ENCODE measurements around the gene DCBLD2.
"Not testable (repeated sequence)": the region's sequence is repeated elsewhere in the genome, so short reads cannot be mapped to it uniquely, and the experiment has no call there.

DCBLD2 gene

DNA sequence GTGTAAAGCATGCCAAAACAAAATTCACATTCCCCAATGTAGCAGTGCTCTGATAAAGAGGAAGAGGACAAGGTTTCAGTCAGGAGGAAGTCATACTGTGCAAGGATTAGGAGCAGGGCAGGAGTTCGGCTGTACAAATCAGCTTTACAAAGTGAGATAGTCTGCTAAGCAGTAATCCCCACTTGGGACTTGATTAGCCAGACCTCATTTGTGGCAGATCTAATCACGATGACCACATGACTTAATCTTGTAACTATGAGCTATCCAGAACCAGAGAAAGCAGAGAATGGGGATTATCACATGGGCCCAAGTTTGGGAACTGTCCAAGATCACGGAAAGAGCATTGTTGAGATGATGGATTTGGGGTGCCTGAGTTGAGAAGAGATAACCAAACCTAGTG lies 7.8 kb downstream of the DCBLD2 start:
- DNase-seq (ENCODE audit: low read depth, low spot score) = peak; percentile 64

DNA sequence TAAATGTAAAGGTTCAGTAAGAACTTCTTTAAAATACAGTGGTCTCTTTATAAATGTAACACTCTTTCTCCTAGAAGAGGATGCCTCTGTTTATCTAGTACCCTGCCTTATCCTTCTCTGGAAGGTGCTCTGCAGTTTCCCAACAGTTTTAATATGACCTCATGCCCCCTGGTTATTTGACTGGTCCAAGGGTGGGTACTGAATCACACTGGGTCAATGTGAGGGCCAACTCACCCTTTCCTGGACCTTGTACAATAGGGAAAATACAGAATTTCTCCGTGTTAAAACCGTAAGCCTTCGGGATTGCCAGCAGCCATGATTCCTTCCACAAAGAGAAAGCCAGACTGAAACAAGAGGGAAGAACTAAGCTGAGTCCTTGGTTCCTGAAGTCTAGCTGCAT lies 9.2 kb downstream of the DCBLD2 start:
- DNase-seq (ENCODE audit: low read depth, low spot score) = peak; percentile 22

DNA sequence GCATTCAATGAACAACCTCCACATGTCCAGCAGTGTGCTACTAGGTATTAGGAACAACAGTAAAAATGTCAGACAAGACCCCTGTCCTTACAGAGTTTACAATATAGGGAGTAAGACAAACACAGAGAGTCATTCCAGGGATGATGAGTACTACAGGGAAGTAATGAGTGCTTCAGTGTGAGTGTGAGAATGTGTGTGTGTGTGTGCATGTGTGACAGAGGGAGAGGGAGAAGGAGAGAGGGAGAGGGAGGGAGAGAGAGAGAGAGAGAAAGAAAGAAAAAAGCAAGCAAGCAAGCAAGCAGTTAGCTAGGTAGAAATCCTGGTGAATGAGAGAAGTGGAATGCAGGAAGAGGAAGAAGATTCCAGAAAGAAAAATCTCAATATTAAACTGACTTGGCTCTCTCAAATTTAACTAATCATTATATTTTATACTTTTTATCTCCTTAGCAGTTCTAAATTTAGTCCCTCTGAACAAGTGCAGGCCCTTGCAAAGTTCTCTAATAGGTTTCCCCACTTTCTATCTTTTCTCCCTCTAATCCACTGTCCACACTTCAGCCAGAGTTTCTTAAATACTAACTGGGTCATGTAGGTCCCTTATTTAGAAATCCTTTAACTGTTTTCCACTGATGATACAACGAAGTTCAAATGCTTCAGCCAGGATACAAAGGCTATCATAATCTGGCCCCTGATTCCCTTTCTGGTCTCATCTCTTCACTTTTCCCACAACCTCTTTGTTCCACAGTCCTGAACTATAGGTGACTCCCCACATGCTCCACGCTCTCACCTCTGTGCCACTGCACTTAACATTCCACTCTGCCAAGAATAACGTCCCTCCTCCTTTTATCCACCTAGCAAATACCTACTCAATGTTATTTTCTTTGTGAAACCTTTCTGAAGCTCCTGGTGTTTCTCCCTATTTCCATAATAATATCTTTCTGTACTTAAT lies 10.3 kb downstream of the DCBLD2 start:
- no peak for DNase-seq (ENCODE audit: low read depth, low spot score)

DNA sequence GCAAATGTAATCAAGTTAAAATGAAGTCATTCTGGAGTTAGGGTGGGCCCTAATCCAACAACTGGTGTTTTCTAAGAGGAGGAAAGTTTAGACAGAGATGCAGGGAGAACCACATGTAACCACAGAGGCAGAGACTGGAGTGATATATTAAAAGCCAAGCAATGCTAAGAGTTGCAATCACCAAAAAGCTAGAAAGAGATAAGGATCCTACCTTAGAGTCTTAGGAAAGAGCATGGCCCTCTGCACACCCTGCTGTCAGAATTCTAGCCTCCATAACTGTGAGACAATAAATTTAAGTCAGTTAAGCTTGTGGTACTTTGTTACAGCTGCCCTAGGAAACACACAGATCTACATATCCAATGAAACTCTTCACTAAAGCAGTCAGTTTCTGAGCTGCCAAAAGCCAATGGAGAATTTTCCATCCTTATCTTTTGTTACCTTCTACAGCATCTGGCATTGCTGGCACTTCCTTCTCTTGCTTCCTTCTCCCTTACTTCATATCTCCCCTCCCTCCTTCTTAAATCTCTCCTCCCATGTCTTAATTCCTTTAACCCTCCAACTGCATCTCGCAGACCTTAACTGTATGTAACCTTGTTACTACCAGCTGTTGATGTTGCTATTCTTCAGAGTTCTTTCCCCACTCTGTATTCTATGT lies 11.2 kb downstream of the DCBLD2 start:
- DNase-seq (ENCODE audit: low read depth, low spot score) = no peak

DNA sequence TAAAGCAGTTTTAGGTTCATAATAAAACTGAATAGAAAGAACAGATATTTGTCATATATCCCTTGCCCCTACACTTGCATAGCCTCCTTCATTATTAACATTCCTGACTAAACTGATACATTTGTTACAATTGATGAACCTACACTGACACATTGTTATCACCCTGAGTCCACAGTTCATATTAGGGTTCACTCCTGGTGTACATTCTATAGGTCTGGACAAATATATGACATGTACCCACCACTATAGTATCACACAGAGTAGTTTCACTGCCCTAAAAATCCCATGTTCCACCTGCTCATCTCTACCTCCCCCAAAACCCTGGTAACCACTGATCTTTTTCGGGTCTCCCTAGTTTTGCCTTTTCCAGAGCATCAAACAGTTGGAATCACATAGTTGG lies 13.8 kb downstream of the DCBLD2 start:
- no peak for DNase-seq (ENCODE audit: low read depth, low spot score)

DNA sequence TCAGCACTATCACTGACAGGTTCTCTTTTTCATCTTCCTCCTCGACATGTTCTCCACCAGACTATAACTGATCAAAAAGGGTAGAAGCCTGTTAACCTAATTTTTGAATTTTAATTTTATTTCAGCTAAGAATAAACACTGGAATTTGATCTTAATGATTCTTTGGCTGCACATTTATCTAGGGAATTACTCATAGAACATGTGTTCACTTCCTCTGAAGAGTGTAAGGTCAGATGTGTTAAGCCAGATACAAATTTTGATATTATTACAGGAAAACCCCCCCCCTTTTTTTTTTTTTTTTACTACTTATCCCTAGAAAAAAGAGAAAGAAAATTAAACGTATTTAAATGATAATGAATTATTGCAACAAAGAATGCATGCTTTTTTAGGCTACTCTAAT lies 15.0 kb downstream of the DCBLD2 start:
- DNase-seq (ENCODE audit: low read depth, low spot score) = no peak

DNA sequence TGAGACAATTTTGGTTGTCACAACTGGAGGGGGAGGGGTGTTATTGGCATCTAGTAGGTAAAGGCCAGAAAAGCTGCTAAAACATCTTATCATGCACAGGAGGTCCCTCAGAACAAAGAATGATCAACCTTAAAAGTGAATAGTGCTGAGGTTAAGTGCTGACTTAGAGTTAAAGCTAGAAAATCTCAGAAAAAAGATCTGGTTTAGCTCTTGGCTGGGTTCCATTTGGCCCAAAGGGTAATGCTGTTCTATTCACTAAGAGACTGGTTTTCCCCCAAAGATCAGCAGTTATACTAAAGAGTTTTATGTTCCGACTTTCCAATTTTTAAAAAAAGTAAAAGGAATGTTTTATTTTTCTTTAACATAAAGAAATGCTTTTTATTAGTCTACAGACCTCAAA lies 15.6 kb downstream of the DCBLD2 start:
- peak; percentile 51 for DNase-seq (ENCODE audit: low read depth, low spot score)

DNA sequence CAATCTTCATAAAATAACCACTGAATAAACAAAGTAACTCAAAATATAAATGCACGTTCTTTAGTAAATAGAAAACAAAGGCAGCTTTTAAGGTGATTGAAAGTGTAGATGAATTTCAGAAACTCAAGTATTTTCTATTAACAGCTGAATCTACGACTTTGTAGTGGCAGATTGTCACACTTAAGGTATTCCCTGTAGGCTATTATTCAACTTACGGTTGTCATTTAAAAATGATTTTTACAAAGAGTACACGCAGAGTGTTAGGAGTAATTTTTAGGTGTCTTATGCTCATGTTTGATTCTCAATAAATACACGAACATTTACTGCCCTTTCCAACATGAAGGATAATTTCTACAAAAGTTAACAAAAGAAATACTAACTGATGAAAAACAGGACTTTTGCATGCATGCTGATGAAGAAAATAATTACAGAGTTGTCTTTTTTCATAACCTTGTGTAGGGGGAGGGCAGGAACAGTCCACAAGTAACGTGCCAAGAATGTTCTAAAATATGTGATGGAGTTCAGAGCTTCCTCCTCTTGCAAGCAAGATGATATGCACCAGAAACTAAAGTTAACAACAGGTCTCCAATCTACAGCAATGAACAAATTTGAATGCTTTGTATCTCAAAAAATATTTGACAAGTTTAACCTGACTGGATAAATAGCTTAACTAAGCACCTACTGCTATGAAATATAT lies 16.7 kb downstream of the DCBLD2 start:
- peak; percentile 48 for DNase-seq (ENCODE audit: low read depth, low spot score)

DNA sequence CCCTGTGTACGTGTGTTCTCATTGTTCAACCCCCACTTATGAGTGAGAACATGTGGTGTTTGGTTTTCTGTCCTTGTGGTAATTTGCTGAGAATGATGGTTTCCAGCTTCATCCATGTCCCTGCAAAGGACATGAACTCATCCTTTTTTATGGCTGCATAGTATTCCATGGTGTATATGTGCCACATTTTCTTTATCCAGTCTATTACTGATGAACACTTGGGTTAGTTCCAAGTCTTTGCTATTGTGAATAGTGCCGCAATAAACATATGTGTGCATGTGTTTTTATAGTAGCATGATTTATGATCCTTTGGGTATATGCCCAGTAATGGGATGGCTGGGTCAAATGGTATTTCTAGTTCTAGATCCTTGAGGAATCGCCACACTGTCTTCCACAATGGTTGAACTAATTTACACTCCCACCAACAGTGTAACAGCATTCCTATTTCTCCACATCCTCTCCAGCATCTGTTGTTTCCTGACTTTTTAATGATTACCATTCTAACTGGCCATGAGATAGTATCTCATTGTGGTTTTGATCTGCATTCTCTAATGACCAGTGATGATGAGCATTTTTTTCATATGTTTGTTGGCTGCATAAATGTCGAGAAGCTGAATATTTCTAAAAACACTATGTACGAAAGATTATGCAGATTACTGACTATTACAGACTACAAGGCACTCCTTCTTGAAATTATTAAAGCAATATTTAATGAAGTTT lies 18.7 kb downstream of the DCBLD2 start:
- not testable (repeated sequence) for DNase-seq (ENCODE audit: low read depth, low spot score)

DNA sequence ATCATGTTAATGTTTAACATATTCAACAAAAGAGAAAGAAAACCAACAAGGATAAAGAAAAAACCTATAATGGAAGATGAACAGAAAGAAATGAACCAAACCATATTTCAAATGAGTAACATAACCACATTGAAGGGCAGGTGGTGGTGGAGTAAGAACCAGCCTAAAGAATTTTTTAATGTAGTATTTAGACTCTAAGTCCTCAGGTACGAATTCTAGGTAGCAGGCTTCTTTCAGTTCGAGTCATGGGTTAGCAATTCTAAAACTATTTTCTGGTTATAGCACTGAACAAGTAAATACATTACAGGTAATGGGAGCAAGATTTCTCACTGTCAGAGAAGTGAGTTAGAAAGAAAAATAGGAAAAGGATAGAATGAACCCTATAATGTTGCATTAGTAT lies 24.4 kb downstream of the DCBLD2 start:
- no peak for DNase-seq (ENCODE audit: low read depth, low spot score)

DNA sequence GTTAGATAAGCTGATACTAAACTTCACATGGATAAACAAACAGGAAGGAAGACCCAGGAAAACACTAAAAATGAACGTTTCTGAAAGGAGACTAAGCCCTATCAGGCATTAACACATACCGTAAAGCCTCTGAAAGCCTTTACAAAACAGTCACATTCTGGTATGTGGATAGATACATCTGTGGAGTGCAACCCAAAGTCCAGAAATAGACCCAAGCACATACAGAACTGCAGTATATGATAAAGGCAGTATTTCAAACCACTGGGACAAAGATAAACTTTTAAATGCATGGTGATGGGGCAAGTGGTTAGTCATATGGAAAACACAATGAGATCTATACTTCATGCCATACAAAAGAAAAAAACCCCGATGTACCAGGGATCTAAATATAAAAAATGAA lies 26.0 kb downstream of the DCBLD2 start:
- DNase-seq (ENCODE audit: low read depth, low spot score) = no peak

DNA sequence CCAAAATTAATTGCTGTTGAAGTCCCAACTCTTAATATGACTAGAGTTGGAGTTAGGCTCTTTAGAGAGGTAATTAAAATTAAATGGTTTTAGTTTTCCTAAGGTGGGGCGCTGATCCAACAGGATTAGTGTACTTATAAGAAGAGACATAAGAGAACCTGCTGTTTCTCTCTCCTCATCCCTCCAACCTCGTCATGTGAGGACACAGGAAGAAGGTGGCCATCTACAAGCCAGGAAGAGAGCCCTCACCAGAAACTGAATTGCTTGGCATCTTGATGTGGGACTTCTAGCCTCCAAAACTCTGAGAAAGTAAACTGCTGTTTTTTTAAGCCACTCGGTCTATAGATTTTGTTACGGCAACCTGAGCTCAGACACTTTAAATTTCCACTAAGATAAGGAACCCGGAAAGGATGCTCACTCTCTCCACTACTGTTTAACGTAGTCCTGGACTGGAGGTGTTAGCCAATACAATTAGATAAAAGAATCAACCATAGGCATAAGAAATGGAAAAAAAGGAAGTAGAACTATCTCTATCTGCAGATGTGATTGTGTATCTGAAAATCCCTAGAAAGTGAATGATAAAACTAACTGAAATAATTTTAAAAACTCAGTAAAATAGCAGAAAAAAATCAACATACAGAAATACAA lies 26.8 kb downstream of the DCBLD2 start:
- DNase-seq (ENCODE audit: low read depth, low spot score) = no peak

DNA sequence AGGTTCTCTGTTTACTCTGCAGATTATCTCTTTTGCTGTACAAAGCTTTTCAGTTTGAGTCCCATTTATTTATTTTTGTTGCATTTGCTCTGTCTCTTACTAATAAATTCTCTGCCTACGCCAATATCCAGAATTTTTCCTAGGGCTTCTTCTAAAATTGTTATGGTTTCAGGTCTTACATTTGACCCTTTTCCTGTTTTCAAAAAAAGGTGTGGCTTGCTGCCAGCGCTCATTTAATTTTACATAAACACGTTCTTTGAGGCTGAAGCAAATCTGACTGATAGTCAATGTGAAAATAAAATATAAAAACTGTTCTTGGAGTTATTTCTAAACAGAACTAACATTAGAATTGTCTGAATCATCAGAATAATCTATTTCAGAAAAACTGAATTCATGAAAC lies 32.1 kb downstream of the DCBLD2 start:
- no peak for DNase-seq (ENCODE audit: low read depth, low spot score)

DNA sequence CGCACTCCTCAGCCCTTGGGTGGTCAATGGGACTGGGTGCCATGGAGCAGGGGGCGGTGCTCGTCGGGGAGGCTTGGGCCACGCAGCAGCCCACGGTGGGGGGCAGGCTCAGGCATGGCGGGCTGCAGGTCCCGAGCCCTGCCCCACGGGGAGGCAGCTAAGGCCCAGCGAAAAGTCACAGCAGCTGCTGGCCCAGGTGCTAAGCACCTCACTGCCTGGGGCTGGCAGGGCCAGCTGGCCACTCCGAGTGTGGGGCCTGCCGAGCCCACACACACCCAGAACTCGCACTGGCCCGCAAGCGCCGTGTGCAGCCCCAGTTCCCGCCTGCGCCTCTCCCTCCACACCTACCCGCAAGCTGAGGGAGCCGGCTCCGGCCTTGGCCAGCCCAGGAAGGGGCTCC lies 43.5 kb downstream of the DCBLD2 start:
- DNase-seq (ENCODE audit: low read depth, low spot score) = not testable (repeated sequence)

DNA sequence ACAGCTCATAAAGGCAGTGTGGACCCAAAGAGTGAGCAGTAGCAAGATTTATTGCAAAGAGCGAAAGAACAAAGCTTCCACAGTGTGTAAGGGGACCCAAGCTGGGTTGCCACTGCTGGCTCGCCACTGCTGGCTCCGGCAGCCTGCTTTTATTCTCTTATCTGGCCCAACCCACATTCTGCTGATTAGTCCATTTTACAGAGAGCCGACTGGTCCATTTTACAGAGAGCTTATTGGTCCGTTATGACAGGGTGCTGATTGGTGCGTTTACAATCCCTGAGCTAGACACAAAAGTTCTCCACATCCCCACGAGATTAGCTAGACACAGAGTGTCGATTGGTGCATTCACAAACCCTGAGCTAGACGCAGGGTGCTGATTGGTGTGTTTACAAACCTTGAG lies 44.2 kb downstream of the DCBLD2 start:
- not testable (repeated sequence) for DNase-seq (ENCODE audit: low read depth, low spot score)

DNA sequence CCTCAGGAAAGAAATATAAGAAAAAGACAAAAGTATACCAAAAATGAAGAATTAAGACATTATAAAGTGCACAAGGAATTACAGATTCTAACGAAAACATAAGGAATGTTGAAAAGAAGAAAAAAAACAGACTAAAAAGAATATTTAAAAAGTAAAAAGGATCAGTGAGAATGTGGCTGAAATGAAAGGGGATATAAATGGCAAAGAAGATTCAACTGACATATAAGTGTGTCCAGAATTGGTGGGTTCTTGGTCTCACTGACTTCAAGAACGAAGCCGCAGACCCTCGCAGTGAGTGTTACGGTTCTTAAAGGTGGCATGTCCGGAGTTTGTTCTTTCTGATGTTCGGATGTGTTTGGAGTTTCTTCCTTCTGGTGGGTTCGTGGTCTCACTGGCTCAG lies 44.8 kb downstream of the DCBLD2 start:
- DNase-seq (ENCODE audit: low read depth, low spot score) = no peak

DNA sequence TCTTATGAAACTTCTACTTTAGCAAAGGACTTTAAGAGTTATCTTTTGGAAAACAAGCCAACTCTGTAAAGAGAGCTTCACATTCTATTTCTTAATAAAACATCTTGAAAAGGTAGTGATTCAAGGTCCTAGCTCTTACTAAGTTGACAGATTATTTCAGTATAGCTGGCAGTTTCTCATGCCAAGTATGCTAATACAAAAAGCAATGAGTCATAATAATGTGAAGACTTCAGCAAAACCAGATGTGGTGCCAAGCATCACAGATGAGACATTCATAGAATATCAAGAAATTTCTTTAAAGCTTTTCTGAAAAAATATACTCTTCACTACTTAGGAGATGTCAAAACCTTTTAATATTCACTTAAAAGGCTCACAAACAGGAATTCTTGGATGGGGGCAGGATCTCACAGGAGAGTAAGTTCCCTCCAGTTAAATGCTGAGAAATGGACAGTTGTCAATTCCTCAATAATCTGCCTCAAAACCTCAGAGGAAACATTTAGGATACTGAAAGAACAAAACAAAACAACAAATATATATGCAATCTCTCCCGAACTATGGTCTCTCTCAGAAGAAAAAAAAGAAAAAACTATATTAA lies 45.6 kb downstream of the DCBLD2 start:
- peak; percentile 85 for DNase-seq (ENCODE audit: low read depth, low spot score)

DNA sequence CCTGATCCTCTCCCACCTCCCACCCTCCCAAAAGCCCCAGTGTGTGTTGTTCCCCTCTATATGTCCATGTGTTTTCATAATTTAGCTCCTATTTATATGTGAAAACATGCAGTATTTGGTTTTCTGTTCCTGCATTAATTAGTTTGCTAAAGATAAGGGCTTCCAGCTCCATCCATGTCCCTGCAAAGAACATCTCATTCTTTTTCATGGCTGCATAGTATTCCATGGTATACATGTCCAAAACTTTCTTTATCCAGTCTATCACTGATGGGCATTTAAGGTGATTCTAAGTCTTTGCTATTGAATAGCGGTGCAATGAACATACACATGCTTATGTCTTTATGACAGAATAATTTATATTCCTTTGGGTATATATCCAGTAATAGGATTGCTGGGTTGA lies 53.4 kb downstream of the DCBLD2 start:
- no peak for DNase-seq (ENCODE audit: low read depth, low spot score)

DNA sequence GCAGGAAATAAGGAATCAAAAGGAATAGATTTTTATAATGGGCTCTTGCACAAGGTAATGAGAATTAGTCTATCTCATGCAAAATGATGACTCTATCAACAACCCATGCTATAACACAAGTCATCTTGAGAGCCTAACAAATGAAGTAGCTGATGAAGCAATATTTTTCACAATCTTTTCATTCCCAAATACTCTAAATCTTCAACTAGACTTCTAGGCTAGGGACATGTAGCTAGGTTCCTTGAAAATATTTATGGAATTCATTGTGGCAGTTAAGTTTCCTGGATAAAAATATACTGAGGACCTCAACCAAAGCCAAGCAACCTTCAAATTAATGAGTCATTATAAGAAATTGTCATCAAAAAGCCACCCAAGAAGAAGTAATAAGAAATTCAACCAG lies 55.4 kb downstream of the DCBLD2 start:
- DNase-seq (ENCODE audit: low read depth, low spot score) = peak; percentile 40

DNA sequence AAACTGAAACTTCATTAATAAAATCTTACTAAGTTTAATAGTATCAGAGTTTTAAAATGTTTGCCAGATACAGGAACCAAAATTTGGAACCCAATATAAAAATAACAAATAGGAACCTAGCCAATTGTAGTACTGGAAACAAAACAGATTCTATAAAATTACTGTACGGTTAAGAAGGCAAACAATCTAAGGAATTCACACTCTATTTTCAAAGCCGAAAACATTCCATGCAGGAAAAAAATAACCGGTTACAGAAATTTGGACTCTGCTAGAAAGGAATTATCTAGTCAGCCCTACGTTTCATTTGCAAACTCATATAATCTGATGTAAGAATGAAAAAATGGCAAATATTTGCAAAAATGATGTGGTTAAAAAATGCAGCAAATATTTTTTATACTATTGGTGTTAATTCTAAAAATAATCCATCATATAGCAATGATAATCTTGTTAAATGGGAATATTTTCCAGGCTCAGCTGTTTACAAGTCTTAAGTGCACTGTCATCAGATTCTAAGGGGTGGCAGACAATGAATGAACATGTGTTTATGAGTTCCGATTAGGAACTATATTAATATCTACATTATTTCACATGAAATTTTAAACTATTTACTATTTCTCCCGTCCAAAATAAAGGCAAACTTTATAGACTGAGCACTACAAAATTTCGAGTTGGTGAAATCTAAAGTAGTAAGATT lies 58.1 kb downstream of the DCBLD2 start:
- DNase-seq (ENCODE audit: low read depth, low spot score) = no peak
